PC-3 (cell line): ENCODE results near the gene CDH19. TPM values are rescaled to one million over a fixed set of nuclear protein-coding genes. Genes with fewer than 3 reads are reported as not detected.

ENCODE experiments used
- ATAC-seq: fragments of 200-7000 bp; cut with Tn5 transposase; 2 replicates; pipeline ENCODE4 v1.9.1; 2020; ENCODE audit warnings: mild to moderate bottlenecking, moderate library complexity
- BruUV-seq: library from RNA; stranded (reverse); fragments of 400-500 nt; replicated peaks from 2 replicates; lab custom pipeline; 2021; lab: Mats Ljungman, UMichigan
- CTCF ChIA-PET: fragments of 300-600 bp; sonication (Branson Sonifier 250); formaldehyde crosslinking; loops from one replicate; lab custom pipeline; 2022; ENCODE audit warnings: antibody characterized with exemption; lab: Charles Lee
- POLR2A ChIA-PET: fragments of 300-600 bp; sonication (Branson Sonifier 250); formaldehyde crosslinking; loops from one replicate; lab custom pipeline; 2022; ENCODE audit warnings: antibody characterized with exemption; ENCODE audit not compliant: unreplicated experiment; lab: Charles Lee
- DNase-seq: peaks from one replicate; pipeline ENCODE4 v3.0.0-alpha.2; 2015
- H2AFZ ChIP-seq: fragments of 300-600 bp; sonication (generic); 2 replicates; pipeline ENCODE4 v1.6.0; 2016; ENCODE audit warnings: antibody characterized with exemption, low read length
- H3F3A ChIP-seq: fragments of 300-600 bp; sonication (generic); one replicate; pipeline ENCODE4 v1.6.0; 2017; ENCODE audit warnings: antibody characterized with exemption, low read length, control low read depth, mild to moderate bottlenecking; ENCODE audit not compliant: unreplicated experiment
- H3K27ac ChIP-seq: fragments of 300-600 bp; sonication (generic); 2 replicates; pipeline ENCODE4 v1.5.1; 2016; ENCODE audit warnings: mild to moderate bottlenecking, low read length
- H3K27me3 ChIP-seq: fragments of 300-600 bp; sonication (generic); 2 replicates; pipeline ENCODE4 v1.6.1; 2016; ENCODE audit warnings: low read length, mixed read lengths
- H3K36me3 ChIP-seq: fragments of 300-600 bp; sonication (generic); 2 replicates; pipeline ENCODE4 v1.6.1; 2016; ENCODE audit warnings: low read depth, mixed run types, low read length, mixed read lengths
- H3K4me1 ChIP-seq: fragments of 300-600 bp; sonication (generic); 2 replicates; pipeline ENCODE4 v1.5.1; 2016; ENCODE audit warnings: low read length; ENCODE audit not compliant: insufficient read depth
- H3K4me2 ChIP-seq: fragments of 300-600 bp; sonication (generic); 2 replicates; pipeline ENCODE4 v1.6.0; 2016; ENCODE audit warnings: low read length
- H3K4me3 ChIP-seq: fragments of 300-600 bp; sonication (generic); 2 replicates; pipeline ENCODE4 v1.5.1; 2016; ENCODE audit warnings: mild to moderate bottlenecking, low read length, mixed read lengths
- H3K79me2 ChIP-seq: fragments of 300-600 bp; sonication (generic); 2 replicates; pipeline ENCODE4 v1.6.1; 2017; ENCODE audit warnings: low read length, mixed read lengths
- H3K9ac ChIP-seq: fragments of 300-600 bp; sonication (generic); 2 replicates; pipeline ENCODE4 v1.6.0; 2016; ENCODE audit warnings: mild to moderate bottlenecking, low read length
- H3K9me2 ChIP-seq: fragments of 300-600 bp; sonication (generic); replicated peaks from 2 replicates; pipeline ENCODE4 v1.6.1; 2016; ENCODE audit warnings: mixed run types, low read length, mixed read lengths
- H3K9me3 ChIP-seq: fragments of 300-600 bp; sonication (generic); 2 replicates; pipeline ENCODE4 v1.6.1; 2016; ENCODE audit warnings: low read length, mixed read lengths
- H4K20me1 ChIP-seq: fragments of 300-600 bp; sonication (generic); 2 replicates; pipeline ENCODE4 v1.6.1; 2016; ENCODE audit warnings: low read length, mixed read lengths
- CTCF ChIP-seq: fragments of 300-600 bp; sonication (generic); conservative IDR thresholded peaks from 2 replicates; pipeline ENCODE4 v1.5.1; 2017; ENCODE audit warnings: antibody characterized with exemption, low read depth, mild to moderate bottlenecking, low read length
- EZH2 ChIP-seq: fragments of 300-600 bp; sonication (generic); IDR thresholded peaks from one replicate; pipeline ENCODE4 v1.6.1; 2017; ENCODE audit warnings: antibody characterized with exemption, mild to moderate bottlenecking, low read length; ENCODE audit not compliant: unreplicated experiment
- EZH2phosphoT487 ChIP-seq: fragments of 300-600 bp; sonication (generic); IDR thresholded peaks from 2 replicates; pipeline ENCODE4 v1.6.1; 2018; ENCODE audit warnings: mild to moderate bottlenecking, antibody characterized with exemption, low read length, borderline replicate concordance
- intact Hi-C: fragments of 100-400 bp; cut with micrococcal nuclease; formaldehyde crosslinking; loops from 2 replicates; pipeline ENCODE4 v1.9.0; 2023
- total RNA-seq: library from RNA; depleted of rRNA; stranded (reverse); fragments of >200 nt; gene quantifications from 2 replicates; pipeline ENCODE4 v1.2.3, GENCODE V29; 2014

The CDH19 gene
- total RNA-seq, 1 experiment from 2014 or later: 0.11 TPM

DNA sequence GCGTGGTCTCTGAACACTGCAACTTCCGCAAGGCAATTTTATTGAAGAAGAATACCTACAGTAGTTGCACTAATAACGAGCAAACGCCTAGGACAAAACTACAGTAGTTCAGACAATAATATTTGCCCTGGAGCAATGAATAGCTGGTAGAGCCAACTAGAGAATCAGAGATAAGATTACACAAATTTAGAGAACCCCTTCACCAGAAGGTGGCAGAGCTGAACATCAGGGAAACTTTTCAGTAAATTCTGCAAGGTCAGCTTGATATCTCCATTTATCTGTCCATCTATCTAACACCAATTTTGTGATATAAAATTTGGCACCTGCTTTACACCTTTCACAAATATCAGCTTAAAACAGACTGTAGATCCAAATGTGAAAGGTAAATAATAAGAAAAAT lies 43.8 kb downstream of the CDH19 start:
- POLR2A ChIA-PET: interaction anchor here (0.7 kb wide), 1 partner anchor 56 kb away, joined by 3 read pairs; no protein-coding TSS in a partner anchor
- ATAC-seq (peak; percentile 78), DNase-seq (peak; percentile 72)
- no peaks in the 10 kb centered on the region for H3K79me2 ChIP-seq
- no peak overlapping the region for H3K9ac ChIP-seq
- H3F3A ChIP-seq: no peaks in the 10 kb centered on the region
- no peak overlapping the region for H3K4me3 ChIP-seq
- CTCF ChIA-PET: interaction anchor here (0.6 to 1.1 kb wide), 6 partner anchors 13 to 816 kb away, joined by 3 to 8 read pairs (median 4); no protein-coding TSS in a partner anchor
- H2AFZ ChIP-seq: no peak overlapping the region
- no peaks in the 10 kb centered on the region for H3K36me3 ChIP-seq
- no peaks in the 10 kb centered on the region for H4K20me1 ChIP-seq
- no peak for TF ChIP-seq EZH2phosphoT487
- peak; percentile 73 for TF ChIP-seq CTCF
- no peak overlapping the region for H3K27ac ChIP-seq
- H3K9me3 ChIP-seq: no peaks in the 10 kb centered on the region
- peak overlapping the region; percentile 56; the same call in 1 of the 2 replicates for H3K4me2 ChIP-seq
- peaks cover 9% of the 10 kb centered on the region; the same call in 1 of the 2 replicates for H3K4me1 ChIP-seq
- no peaks in the 10 kb centered on the region for H3K9me2 ChIP-seq
- H3K27me3 ChIP-seq: no peaks in the 10 kb centered on the region
- intact Hi-C loops: loop anchor here (1.0 to 10.0 kb wide), 6 partner anchors 37 to 635 kb away; no protein-coding TSS in a partner anchor
- BruUV-seq: no TSS peak

GRCh38 chr18:66558773-66559172 lies 45.1 kb downstream of the CDH19 start:
- Histone ChIP-seq H3K27ac (no peak overlapping the region), H4K20me1 (no peaks in the 10 kb centered on the region), H2AFZ (no peak overlapping the region), H3K79me2 (no peaks in the 10 kb centered on the region), H3K4me3 (no peak overlapping the region), H3K4me2 (0 out of 2 replicates have a peak overlapping the region, but pooled peaks have one; percentile 8), H3K36me3 (no peaks in the 10 kb centered on the region), H3K4me1 (peaks cover 13% of the 10 kb centered on the region; the same call in 1 of the 2 replicates), H3K9ac (no peak overlapping the region), H3F3A (no peaks in the 10 kb centered on the region), H3K9me3 (no peaks in the 10 kb centered on the region), H3K27me3 (no peaks in the 10 kb centered on the region), H3K9me2 (no peaks in the 10 kb centered on the region)
- ChIA-PET POLR2A (no interaction called here), CTCF (no interaction called here)
- ATAC-seq (peak; percentile 79), DNase-seq (peak; percentile 67)
- intact Hi-C loops: no loop called here
- TF ChIP-seq EZH2: no peak
- no peak for TF ChIP-seq CTCF
- no peak for TF ChIP-seq EZH2phosphoT487
- no TSS peak for BruUV-seq

DNA sequence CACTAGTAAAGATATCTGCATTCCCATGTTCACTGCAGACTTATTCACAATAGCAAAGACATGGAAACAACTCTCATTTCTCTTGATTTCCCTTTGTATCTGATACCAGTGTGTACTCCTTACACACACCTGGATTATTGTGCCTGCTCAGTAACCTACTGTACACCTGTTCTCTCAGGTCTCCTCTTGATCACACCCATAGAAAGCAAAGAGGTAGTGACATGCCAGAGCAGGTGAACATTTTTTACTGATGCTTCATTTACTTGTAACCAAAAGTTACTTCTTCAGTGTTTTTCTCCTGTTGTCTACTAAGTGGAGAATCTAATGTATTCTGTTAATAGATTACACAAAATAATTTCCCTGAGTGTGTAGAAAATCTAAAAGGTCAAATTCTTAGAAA lies 46.8 kb downstream of the CDH19 start:
- Histone ChIP-seq H3K27me3 (no peaks in the 10 kb centered on the region), H3K9me2 (no peaks in the 10 kb centered on the region), H3K9me3 (no peaks in the 10 kb centered on the region), H4K20me1 (no peaks in the 10 kb centered on the region), H3K79me2 (no peaks in the 10 kb centered on the region), H3K4me2 (no peak overlapping the region), H3F3A (no peaks in the 10 kb centered on the region), H3K4me1 (peaks cover 13% of the 10 kb centered on the region; the same call in 1 of the 2 replicates), H3K4me3 (no peak overlapping the region), H3K27ac (no peak overlapping the region), H3K9ac (no peak overlapping the region), H3K36me3 (no peaks in the 10 kb centered on the region), H2AFZ (no peak overlapping the region)
- intact Hi-C loops: no loop called here
- no peak for ATAC-seq
- no peak for TF ChIP-seq CTCF
- CTCF ChIA-PET: no interaction called here
- no peak for DNase-seq
- no TSS peak for BruUV-seq
- POLR2A ChIA-PET: no interaction called here
